Esophagus (tissue), 2 donors: ENCODE results near the gene MSTO1. TPM values are rescaled to one million over a fixed set of nuclear protein-coding genes. Genes with fewer than 3 reads are reported as not detected.
"Not testable (repeated sequence)": the region's sequence is repeated elsewhere in the genome, so short reads cannot be mapped to it uniquely, and the experiment has no call there.

ENCODE experiments used
- H3K27ac ChIP-seq, 2 donors: one replicate each; pipeline ENCODE4 v1.5.1; 2013; ENCODE audit warnings: low read depth in 2 of 2, mild to moderate bottlenecking in 2 of 2, inconsistent platforms in 1 of 2, low read length in 1 of 2, moderate library complexity in 1 of 2
- H3K27me3 ChIP-seq, 2 donors: one replicate each; pipeline ENCODE4 v1.6.1; 2013; ENCODE audit warnings: low read length in 2 of 2, control low read depth in 1 of 2, mild to moderate bottlenecking in 1 of 2; ENCODE audit not compliant: insufficient read depth in 2 of 2, control insufficient read depth in 1 of 2
- H3K36me3 ChIP-seq, 2 donors: one replicate each; pipeline ENCODE4 v1.6.1; 2013; ENCODE audit warnings: low read length in 1 of 2; ENCODE audit not compliant: control insufficient read depth in 2 of 2, insufficient read depth in 2 of 2
- H3K4me1 ChIP-seq, 2 donors: one replicate each; pipeline ENCODE4 v1.6.1; 2013; ENCODE audit warnings: low read length in 1 of 2; ENCODE audit not compliant: control insufficient read depth in 2 of 2, insufficient read depth in 2 of 2
- H3K4me3 ChIP-seq, 2 donors: one replicate each; pipeline ENCODE4 v1.5.1; 2013; ENCODE audit warnings: low read length in 2 of 2, mild to moderate bottlenecking in 2 of 2, low read depth in 1 of 2, moderate library complexity in 1 of 2
- H3K9me3 ChIP-seq, 2 donors: one replicate each; pipeline ENCODE4 v1.6.1; 2013; ENCODE audit warnings: mild to moderate bottlenecking in 2 of 2, low read depth in 1 of 2, low read length in 1 of 2, moderate library complexity in 1 of 2; ENCODE audit not compliant: control insufficient read depth in 2 of 2, insufficient read depth in 1 of 2
- WGBS, 2 donors: extraction: QIAGEN DNeasy Blood & Tissue Kit; methylation state at CpG; one replicate each; pipeline ENCODE4 v1.1.7; 2013; 5-methylcytosine and 5-hydroxymethylcytosine counted together
- polyA plus RNA-seq, 2 donors: library from polyadenylated mRNA; stranded (reverse); fragments of 200-250 nt; gene quantifications; one replicate each; pipeline ENCODE4 v1.2.3, GENCODE V29; 2013
- donor health status: healthy with polysubstance abuse.
- donor health status: Bipolar disorder and iron deficiency.

MSTO1 gene
- polyA plus RNA-seq = 10 to 100 TPM; 18.5 to 27.6 TPM

- Histone ChIP-seq H3K9me3 (no peaks in the 10 kb centered on the region), H3K27ac (peak within 1 kb of the TSS; percentile 68 to 83), H3K36me3 (peaks cover 3 to 5% of the 10 kb centered on the region in 2 donors), H3K4me1 (no peaks in the 10 kb centered on the region), H3K4me3 (peak within 1 kb of the TSS; percentile 68 to 86), H3K27me3 (no peaks in the 10 kb centered on the region)
- 7% methylated on average over 40 to 46 of the region's 47 CpGs for WGBS, 2 donors
These were observed at the start of gene MSTO1 for GRCh38 chr1:155609515-155610256. Gene MSTO1 (plus strand): TSS chr1:155610218. CDS start chr1:155610249, 31 bp downstream.

GRCh38 chr1:155561779-155562580 lies 48.0 kb upstream of the MSTO1 start:
- not testable (repeated sequence) for H3K27me3 ChIP-seq, H3K9me3 ChIP-seq, H3K36me3 ChIP-seq, H3K4me1 ChIP-seq
- Histone ChIP-seq H3K4me3 (peak overlapping the region; percentile 94 to 99), H3K27ac (peak overlapping the region; percentile 99 to 100)
- WGBS, 2 donors = 0% methylated on average over 29 to 49 of the region's 56 CpGs

- no peaks in the 10 kb centered on the region for H3K9me3 ChIP-seq
- peak within 1 kb of the TSS; percentile 99 to 100 for H3K27ac ChIP-seq
- H3K4me1 ChIP-seq = no peaks in the 10 kb centered on the region
- 0 to 1% methylated on average over 56 to 84 of the region's 87 CpGs for WGBS, 2 donors
- H3K27me3 ChIP-seq = no peaks in the 10 kb centered on the region
- peak within 1 kb of the TSS; percentile 94 to 99 for H3K4me3 ChIP-seq
- no peaks in the 10 kb centered on the region for H3K36me3 ChIP-seq
These were observed 47.2 kb upstream of the MSTO1 start, which contains the start of gene ASH1L for GRCh38 chr1:155562581-155563376. Gene ASH1L (minus strand): TSS chr1:155562803. CDS start chr1:155521519, 41,284 bp downstream.

- not testable (repeated sequence) for H3K9me3 ChIP-seq
These were observed 46.5 kb upstream of the MSTO1 start for GRCh38 chr1:155563377-155564022.

GRCh38 chr1:155569988-155570592 lies 39.9 kb upstream of the MSTO1 start:
- H3K4me1 ChIP-seq = no peaks in the 10 kb centered on the region
- H3K27me3 ChIP-seq = no peaks in the 10 kb centered on the region
- 73 to 85% methylated on average over 6 of the region's 6 CpGs for WGBS, 2 donors
- peaks cover 0 to 2% of the 10 kb centered on the region in 2 donors for H3K36me3 ChIP-seq
- no peak overlapping the region for H3K27ac ChIP-seq
- H3K4me3 ChIP-seq = no peak overlapping the region
- no peaks in the 10 kb centered on the region for H3K9me3 ChIP-seq

More at GRCh38 chr1:155563377-155564022, 46.5 kb upstream of the MSTO1 start:
- H3K4me1 ChIP-seq, H3K36me3 ChIP-seq, H3K27me3 ChIP-seq: not testable (repeated sequence)
- WGBS, 2 donors = 0 to 1% methylated on average over 19 of the region's 19 CpGs
- peak overlapping the region; percentile 94 to 99 for H3K4me3 ChIP-seq
- H3K27ac ChIP-seq = peak overlapping the region; percentile 99 to 100

- Histone ChIP-seq H3K4me1 (no peaks in the 10 kb centered on the region), H3K27ac (no peak overlapping the region), H3K4me3 (no peak overlapping the region), H3K27me3 (no peaks in the 10 kb centered on the region), H3K9me3 (no peaks in the 10 kb centered on the region), H3K36me3 (peaks cover 0 to 2% of the 10 kb centered on the region in 2 donors)
- WGBS, 2 donors = 80 to 84% methylated on average over 4 of the region's 4 CpGs
These were observed 39.4 kb upstream of the MSTO1 start for GRCh38 chr1:155570593-155570990.

- peaks cover 0 to 2% of the 10 kb centered on the region in 2 donors for H3K36me3 ChIP-seq
- H3K4me3 ChIP-seq = no peak overlapping the region
- H3K27ac ChIP-seq = no peak overlapping the region
- no peaks in the 10 kb centered on the region for H3K9me3 ChIP-seq
- H3K4me1 ChIP-seq = no peaks in the 10 kb centered on the region
- H3K27me3 ChIP-seq = no peaks in the 10 kb centered on the region
- 87 to 94% methylated on average over 3 of the region's 3 CpGs for WGBS, 2 donors
These were observed 35.9 kb upstream of the MSTO1 start for GRCh38 chr1:155574077-155574476.

- H3K36me3 ChIP-seq, H3K4me3 ChIP-seq, H3K27ac ChIP-seq, H3K9me3 ChIP-seq, H3K27me3 ChIP-seq, H3K4me1 ChIP-seq: not testable (repeated sequence)
- 99% methylated on average over 6 of the region's 6 CpGs for WGBS, 2 donors
These were observed 34.4 kb upstream of the MSTO1 start for GRCh38 chr1:155575608-155576007.
